ENCODE data around the gene PKP4.
"Not testable (repeated sequence)": the region's sequence is repeated elsewhere in the genome, so short reads cannot be mapped to it uniquely, and the experiment has no call there.

The PKP4 gene

DNA sequence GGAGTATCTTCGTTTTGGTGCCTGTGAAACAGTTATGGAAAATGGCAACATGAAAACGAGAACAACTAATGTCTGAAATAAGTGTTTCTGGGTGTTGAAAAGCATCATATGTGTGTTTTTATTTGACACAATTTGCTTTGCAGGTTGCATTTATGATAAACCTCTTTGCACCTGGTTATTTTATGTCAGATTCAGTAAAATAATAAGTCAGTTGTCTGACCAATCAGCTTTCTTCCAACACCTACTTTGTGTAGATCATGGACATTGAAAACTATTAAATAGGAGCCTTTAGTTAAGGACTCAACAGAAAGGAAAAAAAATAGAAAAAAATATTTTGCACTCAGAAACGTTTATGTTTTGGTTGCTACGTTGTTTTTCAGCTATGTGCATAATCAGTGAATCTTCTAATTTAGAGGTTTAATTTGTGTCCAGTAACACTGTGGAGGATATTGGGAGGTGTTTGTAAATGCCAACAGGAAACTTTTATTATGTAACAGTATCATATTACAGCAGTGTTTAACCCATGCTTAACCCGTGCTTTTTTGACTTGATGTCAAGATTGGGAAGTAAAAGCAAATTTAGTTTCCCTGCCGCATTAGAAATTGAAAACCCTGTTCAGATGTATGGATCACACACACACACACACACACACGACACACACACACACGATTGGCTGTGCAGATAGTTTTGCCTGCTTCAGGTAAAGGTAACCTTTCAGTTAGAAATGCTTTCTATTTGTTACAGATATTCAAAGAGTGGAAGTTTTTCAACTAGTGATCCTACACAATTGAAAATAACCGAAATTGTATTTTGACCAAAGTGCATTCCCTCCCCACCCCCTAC is 2.6 kb downstream of the PKP4 start:
- peak overlapping the region; percentile 15 for H3K27ac Mint-ChIP-seq
- ATAC-seq = no peak

GRCh38 chr2:158460632-158461297 is 4.0 kb downstream of the PKP4 start:
- H3K36me3 Mint-ChIP-seq = peaks cover 14% of the 10 kb centered on the region
- H3K27ac Mint-ChIP-seq = no peak overlapping the region
- no peak overlapping the region for H3K4me3 Mint-ChIP-seq
- no peak for DNase-seq (ENCODE audit: low spot score in 2 of 2)
- ATAC-seq = no peak
- H3K9me3 Mint-ChIP-seq = no peaks in the 10 kb centered on the region
- H3K4me1 Mint-ChIP-seq = peaks cover 22% of the 10 kb centered on the region

More for the DNA sequence above, 2.6 kb downstream of the PKP4 start:
- H3K36me3 Mint-ChIP-seq = peaks cover 14% of the 10 kb centered on the region
- no peak for DNase-seq (ENCODE audit: low spot score in 2 of 2)
- H3K9me3 Mint-ChIP-seq = no peaks in the 10 kb centered on the region
- H3K4me1 Mint-ChIP-seq = peaks cover 22% of the 10 kb centered on the region
- peak overlapping the region; percentile 89 for H3K4me3 Mint-ChIP-seq

DNA sequence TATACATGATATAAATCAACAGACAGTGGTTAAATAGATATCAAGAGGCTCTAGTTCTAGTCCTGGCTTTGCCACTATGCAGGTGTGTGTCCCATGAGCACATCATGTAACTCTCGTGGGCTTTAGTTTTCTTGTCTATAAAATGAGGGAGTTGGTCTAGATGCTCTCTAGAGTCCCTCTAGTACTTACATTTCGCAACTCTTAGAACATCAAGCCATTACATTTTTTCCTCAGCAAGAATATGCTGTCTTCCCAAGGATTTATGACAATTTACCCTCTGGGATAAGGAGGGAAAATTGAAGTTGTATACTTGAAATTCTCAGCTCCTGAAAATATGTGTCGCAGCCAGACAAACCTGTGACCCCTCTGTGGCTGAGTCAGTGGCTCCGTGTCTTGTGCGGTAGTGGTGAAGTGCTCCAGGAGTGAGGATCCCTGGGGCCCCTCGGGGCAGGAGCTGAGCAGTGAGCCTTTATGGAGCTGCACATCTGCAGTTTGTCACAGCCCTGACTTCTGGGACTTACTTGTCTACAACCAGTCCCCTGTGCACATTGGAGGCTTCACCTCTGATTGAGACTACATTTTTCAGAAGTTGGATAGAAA is 6.8 kb downstream of the PKP4 start:
- no peaks in the 10 kb centered on the region for H3K9me3 Mint-ChIP-seq
- ATAC-seq = no peak
- H3K36me3 Mint-ChIP-seq = no peaks in the 10 kb centered on the region
- H3K4me1 Mint-ChIP-seq = peaks cover 13% of the 10 kb centered on the region
- no peak overlapping the region for H3K4me3 Mint-ChIP-seq
- DNase-seq (ENCODE audit: low spot score in 2 of 2) = no peak
- no peak overlapping the region for H3K27ac Mint-ChIP-seq

DNA sequence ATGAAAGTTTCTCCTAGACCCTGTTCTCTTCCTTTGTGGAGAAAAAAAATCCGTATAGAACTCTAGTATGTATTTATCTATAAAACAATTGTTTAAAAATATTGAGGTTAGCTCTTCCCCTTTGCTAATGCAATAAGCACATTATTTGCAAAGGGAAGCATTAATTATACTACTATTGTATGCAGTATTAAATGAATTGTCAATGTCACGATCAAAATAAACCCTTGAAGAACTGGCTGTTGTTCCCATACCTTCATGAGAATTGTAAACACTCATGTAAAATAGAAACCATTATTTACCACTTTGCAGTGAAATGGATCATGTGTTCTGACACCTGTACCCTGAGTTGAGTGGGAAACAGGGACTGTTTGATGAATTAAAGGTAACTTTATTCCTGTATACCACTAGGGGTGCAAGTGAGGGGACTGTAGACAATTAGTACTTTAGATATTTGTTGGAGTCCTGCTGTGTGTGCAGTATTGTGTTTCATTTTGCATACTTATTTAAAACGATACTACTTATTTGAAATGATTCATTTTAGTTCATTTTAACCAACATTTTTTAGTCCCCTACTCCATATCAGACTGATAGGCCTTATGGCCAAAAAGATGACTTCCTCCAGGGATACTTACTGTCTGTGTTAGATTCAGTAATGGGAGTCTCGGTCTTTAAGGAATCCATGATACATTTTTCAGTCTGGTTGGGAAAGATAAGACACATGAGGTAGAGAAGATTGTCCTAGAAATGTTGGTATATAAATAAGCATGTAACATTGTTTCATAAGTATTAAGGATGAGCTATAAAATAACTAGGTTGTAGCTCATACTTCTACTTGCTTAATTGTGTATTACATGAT is 7.9 kb downstream of the PKP4 start:
- no peak for DNase-seq (ENCODE audit: low spot score in 2 of 2)
- Mint-ChIP-seq H3K4me1 (peaks cover 13% of the 10 kb centered on the region), H3K9me3 (no peaks in the 10 kb centered on the region), H3K4me3 (no peak overlapping the region), H3K27ac (no peak overlapping the region), H3K36me3 (no peaks in the 10 kb centered on the region)
- ATAC-seq = peak; percentile 85

GRCh38 chr2:158467248-158467647 is 10.5 kb downstream of the PKP4 start:
- DNase-seq (ENCODE audit: low spot score in 2 of 2) = no peak
- Mint-ChIP-seq H3K4me1 (peaks cover 12% of the 10 kb centered on the region), H3K4me3 (no peak overlapping the region), H3K36me3 (no peaks in the 10 kb centered on the region), H3K9me3 (no peaks in the 10 kb centered on the region), H3K27ac (no peak overlapping the region)
- peak; percentile 71 for ATAC-seq

DNA sequence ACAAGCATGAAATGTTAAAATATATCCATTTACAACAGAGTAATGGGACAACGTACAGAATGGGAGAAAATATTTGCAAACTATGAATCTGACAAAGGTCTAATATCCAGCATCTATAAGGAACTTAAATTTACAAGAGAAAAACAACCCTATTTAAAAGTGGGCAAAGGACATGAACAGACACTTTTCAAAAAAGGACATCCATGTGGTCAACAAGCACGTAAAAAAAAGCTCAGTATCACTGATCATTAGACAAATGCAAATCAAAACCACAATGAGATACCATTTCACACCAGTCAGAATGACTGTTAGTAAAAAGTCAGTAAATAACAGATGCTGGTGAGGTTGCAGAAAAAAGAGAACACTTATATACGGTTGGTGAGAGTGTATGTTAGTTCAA is 16.1 kb downstream of the PKP4 start:
- H3K27ac Mint-ChIP-seq; H3K4me3 Mint-ChIP-seq; H3K36me3 Mint-ChIP-seq; ATAC-seq; DNase-seq (ENCODE audit: low spot score in 2 of 2); H3K9me3 Mint-ChIP-seq: not testable (repeated sequence)
- peaks cover 13% of the 10 kb centered on the region for H3K4me1 Mint-ChIP-seq

- not testable (repeated sequence) for H3K36me3 Mint-ChIP-seq, H3K27ac Mint-ChIP-seq, ATAC-seq
Observed at GRCh38 chr2:158473300-158473699, 16.5 kb downstream of the PKP4 start.

GRCh38 chr2:158473719-158474392 is 17.1 kb downstream of the PKP4 start:
- H3K27ac Mint-ChIP-seq = no peak overlapping the region
- no peaks in the 10 kb centered on the region for H3K9me3 Mint-ChIP-seq
- H3K4me3 Mint-ChIP-seq = no peak overlapping the region

More at GRCh38 chr2:158473300-158473699, 16.5 kb downstream of the PKP4 start:
- H3K9me3 Mint-ChIP-seq; DNase-seq (ENCODE audit: low spot score in 2 of 2); H3K4me3 Mint-ChIP-seq: not testable (repeated sequence)
- H3K4me1 Mint-ChIP-seq = peaks cover 13% of the 10 kb centered on the region

DNA sequence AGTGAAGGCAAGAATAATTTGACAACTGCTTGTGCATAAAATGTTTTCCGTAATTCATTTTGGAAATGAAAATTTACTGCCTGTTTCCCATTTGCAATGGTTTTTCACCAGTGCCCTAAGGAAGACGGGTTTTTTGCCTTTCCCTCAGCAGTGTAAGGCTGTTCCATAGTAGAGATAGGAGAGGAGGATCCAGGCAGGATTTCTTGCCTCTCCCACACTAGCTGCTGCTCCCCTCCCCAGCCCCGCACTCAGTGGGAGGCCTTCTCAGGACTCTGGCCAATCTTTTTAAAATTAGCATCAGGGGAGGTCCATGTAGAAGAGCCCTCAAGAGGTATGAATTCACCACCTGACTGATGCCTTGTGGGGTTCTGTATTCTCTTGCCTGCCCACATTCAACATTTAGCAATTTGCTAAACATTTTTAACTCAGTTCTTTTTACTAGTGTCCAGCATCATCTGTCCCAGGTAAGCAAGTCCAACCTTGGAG is 17.8 kb downstream of the PKP4 start:
- not testable (repeated sequence) for H3K9me3 Mint-ChIP-seq; H3K27ac Mint-ChIP-seq; H3K4me3 Mint-ChIP-seq; H3K36me3 Mint-ChIP-seq; DNase-seq (ENCODE audit: low spot score in 2 of 2); ATAC-seq
- H3K4me1 Mint-ChIP-seq = peaks cover 13% of the 10 kb centered on the region

More at GRCh38 chr2:158473719-158474392, 17.1 kb downstream of the PKP4 start:
- Mint-ChIP-seq H3K4me1 (peaks cover 13% of the 10 kb centered on the region), H3K36me3 (no peaks in the 10 kb centered on the region)
- ATAC-seq (no peak), DNase-seq (ENCODE audit: low spot score in 2 of 2) (no peak)

DNA sequence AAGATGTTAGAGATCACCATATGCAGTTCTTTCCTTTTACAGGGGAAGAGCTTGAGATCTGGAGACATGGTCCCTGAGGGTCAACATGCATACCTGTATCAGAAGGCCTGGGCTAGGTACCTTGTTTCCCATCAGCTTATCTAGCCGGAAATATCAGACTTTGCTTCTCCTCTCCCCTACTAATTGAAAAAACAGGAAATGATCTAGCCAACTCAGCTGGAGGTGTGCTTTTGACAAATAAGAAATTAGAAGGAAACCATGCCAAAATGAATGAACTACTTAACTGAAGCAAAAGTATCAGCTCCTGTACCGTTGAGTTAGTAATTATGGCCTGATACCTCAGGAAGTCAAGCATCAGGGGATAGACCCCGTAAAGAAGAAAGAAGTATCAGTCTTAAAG is 20.4 kb downstream of the PKP4 start:
- Mint-ChIP-seq H3K4me1 (peaks cover 7% of the 10 kb centered on the region), H3K9me3 (no peaks in the 10 kb centered on the region), H3K36me3 (no peaks in the 10 kb centered on the region), H3K27ac (peak overlapping the region; percentile 36), H3K4me3 (no peak overlapping the region)
- DNase-seq (ENCODE audit: low spot score in 2 of 2) (no peak), ATAC-seq (no peak)

DNA sequence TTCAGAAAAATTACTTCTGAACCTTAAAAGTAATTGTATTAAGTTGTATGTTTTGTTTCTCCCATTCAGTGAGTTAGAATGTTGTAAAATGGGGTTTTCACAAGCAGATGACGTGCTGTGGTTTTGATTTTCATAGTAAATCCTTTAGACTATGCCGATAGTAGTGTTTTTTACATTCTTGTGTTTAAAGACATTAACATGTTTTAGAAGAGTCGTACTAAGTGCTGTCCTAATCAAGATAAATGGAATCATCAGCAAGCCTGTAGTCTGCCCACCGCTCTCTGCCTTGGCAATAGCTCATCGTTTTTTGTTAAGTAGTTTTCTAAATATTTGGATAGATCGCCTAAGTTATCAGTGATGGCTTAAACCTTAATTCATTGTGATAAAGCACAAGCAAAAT is 21.5 kb downstream of the PKP4 start:
- Mint-ChIP-seq H3K27ac (no peak overlapping the region), H3K36me3 (no peaks in the 10 kb centered on the region), H3K9me3 (no peaks in the 10 kb centered on the region), H3K4me3 (no peak overlapping the region), H3K4me1 (peaks cover 7% of the 10 kb centered on the region)
- ATAC-seq (no peak), DNase-seq (ENCODE audit: low spot score in 2 of 2) (no peak)

DNA sequence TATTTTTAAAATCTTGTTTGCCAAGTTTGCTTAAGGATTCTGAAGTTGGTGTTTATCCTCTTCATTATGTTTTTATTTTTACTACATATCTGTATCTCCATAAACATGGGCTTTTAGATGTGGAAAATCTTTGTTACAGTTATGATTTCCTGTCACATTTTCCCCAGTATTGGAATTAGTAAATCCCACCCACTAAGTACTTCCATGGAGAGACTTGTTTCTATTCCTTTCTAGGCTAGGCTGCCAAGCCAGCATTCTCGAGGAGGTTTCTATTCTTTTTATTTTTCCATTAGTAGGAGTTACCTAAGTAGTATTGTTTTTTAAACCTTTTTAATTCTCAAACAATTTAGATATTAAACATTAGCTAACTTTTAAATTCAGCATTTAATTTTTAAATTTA is 22.1 kb downstream of the PKP4 start:
- no peak overlapping the region for H3K4me3 Mint-ChIP-seq

DNA sequence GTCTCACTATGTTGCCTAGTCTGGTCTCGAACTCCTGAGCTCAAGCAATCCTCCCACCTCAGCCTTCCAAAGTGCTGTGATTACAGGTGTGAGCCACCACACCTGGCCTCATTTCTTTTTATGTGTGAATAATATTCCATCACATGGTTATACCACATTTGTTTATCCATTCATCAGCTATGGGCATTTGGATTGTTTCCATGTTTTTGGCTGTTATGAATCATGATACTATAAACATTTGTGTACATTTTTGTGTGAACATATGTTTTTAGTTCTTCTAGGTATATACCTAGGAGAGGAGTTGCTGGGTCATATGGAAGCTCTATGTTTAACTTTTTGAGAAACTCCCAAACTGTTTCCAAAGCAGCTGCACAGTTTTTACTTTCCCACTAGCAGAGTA is 24.4 kb downstream of the PKP4 start:
- H3K36me3 Mint-ChIP-seq = no peaks in the 10 kb centered on the region
- no peak for ATAC-seq

More for the DNA sequence above, 22.1 kb downstream of the PKP4 start:
- H3K36me3 Mint-ChIP-seq = no peaks in the 10 kb centered on the region
- no peaks in the 10 kb centered on the region for H3K9me3 Mint-ChIP-seq
- DNase-seq (ENCODE audit: low spot score in 2 of 2) (no peak), ATAC-seq (no peak)
- H3K27ac Mint-ChIP-seq = no peak overlapping the region
- peaks cover 7% of the 10 kb centered on the region for H3K4me1 Mint-ChIP-seq

DNA sequence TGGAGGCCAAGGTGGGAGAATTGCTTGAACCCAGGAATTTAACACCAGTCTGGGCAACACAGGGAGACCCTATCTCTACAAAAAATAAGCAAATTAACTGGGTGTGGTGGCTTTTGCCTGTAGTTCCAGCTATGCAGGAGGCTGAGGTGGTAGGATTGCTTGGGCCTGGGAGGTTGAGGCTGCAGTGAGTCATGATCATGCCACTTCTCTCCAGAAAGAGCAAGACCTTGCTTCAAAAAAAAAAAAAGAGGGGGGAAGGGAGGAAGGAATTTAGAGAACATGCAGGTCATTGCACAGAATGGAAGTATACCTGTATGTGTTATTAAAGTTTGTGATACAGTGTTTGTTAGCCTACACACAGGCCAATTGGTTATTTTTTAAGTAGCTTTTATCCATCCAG is 25.8 kb downstream of the PKP4 start:
- Mint-ChIP-seq H3K9me3 (no peaks in the 10 kb centered on the region), H3K27ac (no peak overlapping the region), H3K4me1 (peaks cover 18% of the 10 kb centered on the region), H3K4me3 (no peak overlapping the region), H3K36me3 (no peaks in the 10 kb centered on the region)
- no peak for ATAC-seq
- DNase-seq (ENCODE audit: low spot score in 2 of 2) = no peak

More for the DNA sequence above, 24.4 kb downstream of the PKP4 start:
- Mint-ChIP-seq H3K4me1 (peaks cover 15% of the 10 kb centered on the region), H3K27ac (no peak overlapping the region), H3K4me3 (no peak overlapping the region), H3K9me3 (no peaks in the 10 kb centered on the region)
- no peak for DNase-seq (ENCODE audit: low spot score in 2 of 2)

Data from stimulated activated effector memory CD8-positive, alpha-beta T cell treated with anti-CD3 and anti-CD28 coated beads, Interleukin-12 subunit alpha, Interleukin-12 subunit beta, amount 100 ng/mL, for 72 hours (primary cell).